Hepatic stellate cell (primary cell): Measurements from ENCODE around the gene CANT1.

ENCODE experiments used
- DNase-seq: peaks from one replicate; pipeline ENCODE4 v3.0.0; 2011; ENCODE audit warnings: low spot score

CANT1 gene

DNA sequence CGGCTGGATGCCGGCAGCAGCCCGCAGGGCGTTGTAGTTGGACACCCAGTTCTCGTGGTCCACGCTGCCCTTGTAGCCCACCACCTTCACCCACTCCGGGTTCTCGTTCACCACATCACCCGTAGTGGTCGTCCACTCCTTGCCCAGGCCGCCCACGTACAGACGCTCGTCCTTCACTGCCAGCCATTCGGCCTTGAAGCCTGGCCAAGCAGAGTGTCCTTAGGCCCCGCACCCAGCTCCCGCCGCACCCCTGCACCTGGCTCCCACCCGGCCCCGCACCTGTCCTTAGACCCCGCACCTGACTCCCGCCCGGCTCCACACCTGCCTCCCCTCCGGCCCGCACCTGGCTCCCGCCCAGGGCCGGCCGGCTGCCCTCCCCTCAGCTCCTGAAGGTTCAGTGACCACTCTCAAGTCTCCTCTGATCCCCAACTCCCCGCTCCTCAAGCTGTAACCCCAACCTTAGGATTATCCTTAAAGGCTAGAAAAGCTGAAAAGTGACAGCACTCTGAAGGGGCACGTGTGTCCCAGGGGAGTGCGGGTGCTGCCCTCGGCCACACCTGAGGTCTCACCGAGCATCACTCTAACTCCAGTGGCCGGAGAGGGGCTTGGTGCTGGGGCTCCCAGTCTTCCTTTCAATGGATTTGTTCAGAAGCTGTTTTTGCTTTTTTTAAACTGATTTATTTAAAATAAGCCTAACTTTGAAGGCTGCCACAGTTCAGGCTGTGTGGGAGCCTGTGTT is 14.4 kb downstream of the CANT1 start:
- DNase-seq = no peak

DNA sequence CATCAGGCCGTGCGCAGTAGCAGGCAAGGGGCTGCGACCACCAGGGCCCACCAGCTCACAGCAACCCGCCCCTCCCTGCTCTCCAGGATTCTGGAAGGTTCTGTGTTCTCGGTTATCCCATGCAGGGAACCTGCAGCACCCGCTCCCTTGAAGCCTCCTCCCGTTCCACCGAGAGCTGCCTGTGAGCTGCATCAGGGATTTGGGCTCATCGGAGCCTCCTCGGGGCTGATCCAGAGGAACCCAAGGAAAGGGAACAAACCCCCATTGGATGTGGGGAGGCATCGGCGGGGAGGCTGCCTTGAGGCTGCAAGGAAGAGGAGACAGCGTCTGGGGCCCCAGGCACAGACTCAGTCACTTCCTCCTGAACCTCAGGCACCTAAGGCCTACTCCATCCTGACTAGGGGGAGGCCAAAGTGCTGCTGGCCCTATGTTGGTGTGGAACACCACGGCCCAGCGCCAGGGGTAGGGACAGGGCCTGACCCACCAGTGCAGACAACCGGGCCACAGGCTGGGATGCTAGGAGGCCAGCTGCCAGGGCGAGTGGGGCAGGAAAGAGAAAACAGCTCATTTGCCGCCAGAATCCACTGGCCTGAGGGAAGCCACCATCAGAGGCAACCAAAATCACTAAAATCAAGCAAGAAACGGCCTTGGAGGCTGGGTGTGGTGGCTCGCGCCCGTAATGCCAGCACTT is 15.4 kb downstream of the CANT1 start:
- DNase-seq = no peak

DNA sequence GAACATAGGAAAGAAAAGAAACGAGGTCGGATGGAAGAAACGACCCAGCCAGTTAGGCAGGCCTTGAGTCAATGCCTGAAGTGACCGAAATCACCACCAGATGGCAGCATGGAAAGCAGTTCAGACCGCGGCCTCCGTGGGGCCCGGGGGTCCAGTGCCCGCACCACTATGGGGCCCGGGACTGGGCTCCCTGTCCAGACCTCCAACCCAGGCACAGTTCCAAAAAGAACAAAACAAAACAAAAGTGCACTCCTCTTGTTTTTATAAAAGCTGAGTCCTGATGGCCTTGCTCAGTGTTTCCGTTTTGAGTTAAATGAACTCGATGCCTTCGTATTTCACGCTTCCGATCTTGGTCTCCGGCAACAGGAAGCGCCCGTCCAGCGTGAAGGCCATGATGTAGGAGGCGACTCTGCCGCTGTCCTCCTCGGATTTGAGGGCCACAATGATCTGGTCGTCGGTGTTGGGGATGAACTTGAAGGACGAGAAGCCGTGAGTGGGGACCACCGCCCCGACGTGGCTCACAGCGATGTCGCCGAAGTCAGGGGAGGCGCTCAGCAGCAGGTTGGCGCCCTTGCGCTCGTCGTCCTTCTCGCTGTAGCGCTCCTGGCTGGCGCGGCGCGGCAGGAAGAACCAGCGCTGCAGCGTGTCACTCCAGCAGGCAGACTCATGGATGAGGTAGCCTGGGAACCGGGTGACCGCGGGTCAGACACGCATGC is 16.2 kb downstream of the CANT1 start:
- DNase-seq = peak; percentile 69

GRCh38 chr17:78992542-78993212 is 16.9 kb downstream of the CANT1 start:
- no peak for DNase-seq

DNA sequence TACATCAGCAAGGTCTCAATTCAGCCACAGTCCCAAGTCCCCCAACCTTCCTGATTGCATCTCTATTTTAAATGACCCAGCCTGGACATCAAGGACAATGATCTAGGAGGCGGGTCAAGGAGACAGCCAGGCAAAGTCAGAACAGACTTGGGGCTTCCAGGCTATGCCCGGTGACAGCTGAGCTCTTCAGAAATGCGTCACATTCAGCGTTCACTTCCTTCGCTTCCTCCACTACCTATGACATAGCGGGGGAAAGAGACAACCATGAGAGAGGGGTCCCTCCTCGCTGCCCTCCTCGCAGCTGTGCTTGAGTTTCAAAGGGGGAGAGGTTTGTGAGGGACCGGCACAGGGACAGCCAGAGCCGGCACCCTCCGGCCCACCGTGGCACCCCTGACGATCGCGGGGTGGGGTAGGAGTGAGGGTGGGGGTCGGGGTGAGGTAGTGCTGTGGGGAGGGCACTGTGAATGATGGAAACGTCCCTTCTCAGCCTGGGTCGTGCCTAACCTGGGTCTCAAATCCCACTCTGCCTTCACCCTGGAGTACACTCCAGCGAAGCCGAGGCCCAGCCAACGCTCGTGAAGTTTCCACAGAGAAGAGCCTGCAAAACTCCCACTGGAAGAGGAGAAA is 17.5 kb downstream of the CANT1 start:
- no peak for DNase-seq

DNA sequence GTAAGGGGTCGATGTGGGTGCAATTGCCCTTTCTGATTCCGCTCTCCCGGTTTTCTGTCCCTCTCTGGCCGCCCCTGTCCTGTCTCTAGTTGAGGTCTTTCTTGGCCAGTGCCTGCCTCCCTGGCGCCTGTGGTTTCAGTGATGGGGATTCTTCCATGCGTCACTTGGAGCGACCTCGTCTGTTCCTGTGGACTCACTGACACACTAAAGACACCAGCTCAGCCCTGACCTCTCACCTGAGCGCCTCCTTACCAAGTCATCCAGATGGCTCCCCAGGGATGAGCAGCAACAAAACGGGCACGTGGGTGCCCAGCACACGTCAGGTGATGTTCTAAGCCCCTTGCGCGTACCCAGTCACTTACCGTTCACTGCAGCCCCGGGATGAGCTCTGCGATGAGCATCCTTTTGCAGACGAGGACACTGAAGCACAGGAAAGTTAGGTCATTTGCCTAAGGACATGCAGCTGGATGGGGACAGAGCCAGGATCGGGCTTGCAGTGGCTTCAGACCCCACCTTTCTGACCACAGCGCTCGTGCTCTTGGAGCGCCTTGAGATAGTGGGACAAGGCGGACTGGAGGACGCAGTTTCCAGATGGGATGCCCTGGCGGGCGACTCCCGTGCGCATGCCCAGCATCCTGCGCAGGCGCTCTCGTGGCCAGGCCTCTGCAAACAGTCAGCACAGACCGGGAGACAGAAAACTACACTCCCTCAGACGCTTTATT is 18.4 kb downstream of the CANT1 start:
- no peak for DNase-seq

- no peak for DNase-seq
These were observed 19.1 kb downstream of the CANT1 start for GRCh38 chr17:78990349-78991016.

GRCh38 chr17:78988152-78988551 is 21.4 kb downstream of the CANT1 start:
- DNase-seq = no peak

DNA sequence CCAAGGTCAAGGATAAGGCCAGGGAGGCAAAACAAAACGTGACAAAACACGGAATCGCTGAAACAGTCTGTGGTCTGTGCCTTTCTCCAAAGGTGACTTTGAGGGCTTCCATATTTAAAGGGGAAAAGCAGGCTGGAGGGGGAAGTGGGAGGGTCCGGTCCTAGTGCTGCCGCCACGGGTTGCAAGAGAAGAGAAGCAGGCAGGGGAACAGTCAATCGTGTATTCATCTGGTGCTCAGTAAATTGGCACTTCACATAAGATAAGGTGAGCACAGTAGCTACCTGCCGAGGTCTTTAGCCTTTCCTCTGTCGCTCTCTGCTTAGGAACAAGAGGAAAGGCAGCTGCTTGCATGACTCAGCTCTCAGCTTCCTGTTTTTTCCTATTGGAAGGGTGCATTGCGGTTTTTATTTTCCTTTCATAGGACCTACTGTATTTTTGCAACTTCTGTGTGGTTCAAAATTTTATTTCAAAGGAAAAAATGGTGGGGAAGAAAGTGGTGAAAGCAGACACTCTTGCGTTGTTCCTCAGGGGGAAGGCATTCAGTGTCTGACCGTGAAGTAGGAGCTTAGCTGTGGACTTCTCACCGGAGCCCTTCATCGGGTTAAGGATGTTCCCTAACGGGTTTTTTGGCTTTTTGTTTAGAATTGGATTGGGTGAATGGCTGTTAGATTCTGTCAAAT is 22.8 kb downstream of the CANT1 start:
- peak; percentile 50 for DNase-seq

DNA sequence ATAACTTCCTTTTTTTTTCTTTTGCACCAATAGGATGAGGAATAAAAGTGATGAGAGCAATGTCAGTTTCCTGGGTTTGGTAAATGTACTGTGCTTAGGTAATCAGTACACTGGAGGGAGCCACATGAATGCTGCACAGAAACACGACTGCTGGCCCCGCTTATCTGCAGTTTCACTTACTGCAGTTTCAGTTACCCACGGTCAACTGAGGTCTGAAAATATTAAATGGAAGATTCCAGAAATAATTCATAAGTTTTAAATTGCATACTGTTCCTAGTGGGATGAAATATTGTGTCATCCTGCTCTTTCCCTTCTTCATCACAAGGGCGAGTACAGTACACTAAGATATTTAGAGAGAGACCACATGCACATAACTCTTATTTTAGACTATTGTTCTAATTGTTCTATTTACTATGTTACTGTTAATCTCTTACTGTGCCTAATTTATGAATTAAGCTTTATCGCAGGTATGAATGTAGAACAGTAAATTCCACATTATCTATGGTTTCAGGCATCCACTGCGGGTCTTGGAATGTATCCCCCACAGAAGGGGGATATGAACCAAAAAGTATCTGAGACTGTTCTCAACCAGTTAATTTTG is 23.4 kb downstream of the CANT1 start:
- no peak for DNase-seq

- no peak for DNase-seq
These were observed 24.2 kb downstream of the CANT1 start for GRCh38 chr17:78985395-78985794.

DNA sequence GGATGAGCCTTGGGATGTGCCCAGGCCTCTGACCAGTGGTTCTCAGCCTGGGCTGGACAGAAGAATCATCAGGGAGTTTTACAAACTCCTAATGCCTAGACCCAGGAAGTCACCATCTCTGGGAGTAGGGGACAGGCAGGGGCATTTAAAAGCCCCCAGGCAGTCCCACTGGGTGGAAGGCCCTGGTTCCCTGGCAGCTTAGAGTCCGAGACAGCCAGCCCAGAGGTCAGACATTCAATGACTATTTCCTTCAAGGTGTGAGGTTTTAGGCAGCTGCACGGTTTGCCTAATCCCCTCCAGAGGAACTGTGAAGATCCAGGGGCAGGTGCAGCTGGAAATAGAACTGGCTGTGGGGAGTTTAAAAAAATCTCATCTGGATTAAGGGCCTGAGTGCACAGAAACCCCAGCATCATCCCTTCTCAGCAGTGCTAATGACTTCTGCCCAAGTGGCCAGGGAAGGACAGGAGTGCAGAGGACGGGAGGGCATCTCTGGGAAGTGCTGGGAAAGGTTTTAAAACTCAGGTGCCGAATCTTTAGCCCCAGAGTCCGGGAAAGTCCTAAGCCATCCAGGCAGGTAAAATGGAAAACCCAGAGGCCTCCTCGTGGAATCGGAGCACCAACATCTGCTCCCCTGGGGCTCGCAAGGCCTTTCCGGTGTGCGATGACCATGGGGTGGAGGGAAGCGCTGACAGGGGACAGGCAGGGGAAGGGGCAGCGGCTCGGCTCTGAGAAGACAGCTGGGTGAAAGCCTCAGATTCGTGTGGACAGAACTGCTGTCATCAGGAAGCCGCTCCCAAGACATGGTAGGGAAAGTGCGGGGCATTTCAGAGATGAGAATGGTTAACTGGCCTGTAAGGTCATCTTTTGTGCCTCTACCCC is 28.3 kb downstream of the CANT1 start:
- no peak for DNase-seq

DNA sequence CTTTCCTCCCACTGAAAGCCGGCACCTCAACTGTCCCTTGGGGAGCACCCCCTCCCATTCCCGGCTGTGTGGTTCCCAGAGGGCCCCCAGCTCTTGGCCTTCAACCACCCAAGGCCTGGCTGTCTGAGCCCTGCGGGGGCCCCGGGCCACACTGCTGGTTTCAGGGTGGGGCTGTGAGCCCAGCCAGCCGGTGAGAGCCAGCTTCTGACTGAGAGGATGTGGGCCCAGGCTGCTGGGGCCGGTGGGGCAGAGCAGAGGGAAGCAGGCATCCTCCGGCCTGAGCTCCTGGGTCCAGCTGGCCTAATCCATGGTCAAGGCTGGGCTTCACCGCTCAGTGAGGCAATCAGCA is 29.0 kb downstream of the CANT1 start:
- no peak for DNase-seq

GRCh38 chr17:78979780-78980623 is 29.6 kb downstream of the CANT1 start, which contains the start of gene LGALS3BP:
Gene LGALS3BP, minus strand, starts transcription at chr17:78979923. Its CDS starts 2,732 bp downstream, at chr17:78977191.
- DNase-seq = peak; percentile 99

GRCh38 chr17:78977997-78978973 is 31.3 kb downstream of the CANT1 start:
- no peak for DNase-seq

DNA sequence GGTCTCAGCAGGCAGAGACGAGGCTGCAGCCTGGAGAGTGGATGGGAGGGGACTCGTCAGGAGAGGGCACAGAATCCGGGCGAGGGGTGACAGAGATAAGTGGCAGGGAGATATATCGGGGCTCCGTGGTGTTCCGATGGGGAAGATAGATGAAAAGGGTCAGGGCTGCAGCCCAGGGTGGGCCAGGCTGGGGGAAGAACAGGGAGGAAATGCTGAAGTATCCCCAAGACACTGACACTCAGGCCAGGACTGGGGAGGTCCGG is 32.0 kb downstream of the CANT1 start:
- DNase-seq = no peak
